Muscle layer of duodenum (tissue), 2 donors: ENCODE results near the gene RASAL3.

Experiments used
- H3K27ac ChIP-seq: one replicate; pipeline ENCODE4 v1.7.0; 2013; ENCODE audit warnings: mild to moderate bottlenecking, low read length
- H3K27me3 ChIP-seq: one replicate; pipeline ENCODE4 v1.7.0; 2013; ENCODE audit warnings: low read depth, mild to moderate bottlenecking, control low read depth, low read length
- H3K36me3 ChIP-seq, 2 donors: one replicate each; pipeline ENCODE4 v1.7.0; 2013; ENCODE audit warnings: low read length in 2 of 2, control low read depth in 1 of 2, mild to moderate bottlenecking in 1 of 2; ENCODE audit not compliant: insufficient read depth in 2 of 2, control insufficient read depth in 1 of 2
- H3K4me1 ChIP-seq, 2 donors: one replicate each; pipeline ENCODE4 v1.7.0; 2013; ENCODE audit warnings: low read length in 2 of 2, mild to moderate bottlenecking in 2 of 2, control low read depth in 1 of 2, moderate library complexity in 1 of 2; ENCODE audit not compliant: insufficient read depth in 2 of 2, control insufficient read depth in 1 of 2
- H3K4me3 ChIP-seq, 2 donors: one replicate each; pipeline ENCODE4 v1.7.0; 2013; ENCODE audit warnings: low read length in 2 of 2, low read depth in 1 of 2, mild to moderate bottlenecking in 1 of 2
- H3K9me3 ChIP-seq, 2 donors: one replicate each; pipeline ENCODE4 v1.7.0; 2013; ENCODE audit warnings: low read length in 2 of 2, control low read depth in 1 of 2, mild to moderate bottlenecking in 1 of 2; ENCODE audit not compliant: control insufficient read depth in 1 of 2
- donor health status: healthy.

RASAL3 gene

GRCh38 chr19:15428956-15429824 is 35.2 kb downstream of the RASAL3 start:
- Histone ChIP-seq H3K4me3 (no peak overlapping the region), H3K9me3 (no peaks in the 10 kb centered on the region), H3K27me3 (no peaks in the 10 kb centered on the region), H3K36me3 (peaks cover 11 to 47% of the 10 kb centered on the region in 2 donors), H3K4me1 (peaks cover 10 to 38% of the 10 kb centered on the region in 2 donors), H3K27ac (no peak overlapping the region)

GRCh38 chr19:15427991-15428471 is 36.3 kb downstream of the RASAL3 start:
- Histone ChIP-seq H3K27ac (no peak overlapping the region), H3K27me3 (no peaks in the 10 kb centered on the region), H3K9me3 (peaks cover 0 to 5% of the 10 kb centered on the region in 2 donors), H3K36me3 (peaks cover 22 to 58% of the 10 kb centered on the region in 2 donors), H3K4me3 (no peak overlapping the region), H3K4me1 (peaks cover 10 to 31% of the 10 kb centered on the region in 2 donors)

- H3K4me1 ChIP-seq = peaks cover 10 to 31% of the 10 kb centered on the region in 2 donors
- H3K36me3 ChIP-seq = peaks cover 25 to 65% of the 10 kb centered on the region in 2 donors
- no peak overlapping the region for H3K4me3 ChIP-seq
- no peaks in the 10 kb centered on the region for H3K27me3 ChIP-seq
- H3K27ac ChIP-seq = no peak overlapping the region
- peaks cover 0 to 6% of the 10 kb centered on the region in 2 donors for H3K9me3 ChIP-seq
Observed at GRCh38 chr19:15427350-15427700, 37.0 kb downstream of the RASAL3 start.

GRCh38 chr19:15426485-15427349 is 37.6 kb downstream of the RASAL3 start:
- Histone ChIP-seq H3K9me3 (peaks cover 0 to 6% of the 10 kb centered on the region in 2 donors), H3K36me3 (peaks cover 25 to 68% of the 10 kb centered on the region in 2 donors), H3K27me3 (no peaks in the 10 kb centered on the region), H3K4me3 (no peak overlapping the region), H3K4me1 (peaks cover 9 to 28% of the 10 kb centered on the region in 2 donors), H3K27ac (no peak overlapping the region)

GRCh38 chr19:15425321-15425950 is 38.9 kb downstream of the RASAL3 start:
- peaks cover 0 to 15% of the 10 kb centered on the region in 2 donors for H3K4me1 ChIP-seq
- H3K9me3 ChIP-seq = peaks cover 0 to 6% of the 10 kb centered on the region in 2 donors
- peaks cover 25 to 68% of the 10 kb centered on the region in 2 donors for H3K36me3 ChIP-seq
- no peak overlapping the region for H3K27ac ChIP-seq
- no peaks in the 10 kb centered on the region for H3K27me3 ChIP-seq
- no peak overlapping the region for H3K4me3 ChIP-seq

GRCh38 chr19:15424692-15425272 is 39.6 kb downstream of the RASAL3 start:
- Histone ChIP-seq H3K27ac (no peak overlapping the region), H3K4me3 (no peak overlapping the region), H3K9me3 (peaks cover 0 to 6% of the 10 kb centered on the region in 2 donors), H3K4me1 (peaks cover 0 to 10% of the 10 kb centered on the region in 2 donors), H3K36me3 (peaks cover 25 to 68% of the 10 kb centered on the region in 2 donors), H3K27me3 (no peaks in the 10 kb centered on the region)

- Histone ChIP-seq H3K27me3 (no peaks in the 10 kb centered on the region), H3K27ac (no peak overlapping the region), H3K36me3 (peaks cover 25 to 64% of the 10 kb centered on the region in 2 donors), H3K4me3 (no peak overlapping the region), H3K4me1 (peaks cover 5 to 10% of the 10 kb centered on the region in 2 donors), H3K9me3 (peaks cover 0 to 6% of the 10 kb centered on the region in 2 donors)
Observed at GRCh38 chr19:15424121-15424520, 40.2 kb downstream of the RASAL3 start.

- no peaks in the 10 kb centered on the region for H3K27me3 ChIP-seq
- H3K9me3 ChIP-seq = peaks cover 0 to 6% of the 10 kb centered on the region in 2 donors
- peaks cover 20 to 56% of the 10 kb centered on the region in 2 donors for H3K36me3 ChIP-seq
- peaks cover 5% of the 10 kb centered on the region in 2 donors for H3K4me1 ChIP-seq
- peak overlapping the region in 1 of 2 donors; percentile 17 for H3K4me3 ChIP-seq
- H3K27ac ChIP-seq = no peak overlapping the region
Observed at GRCh38 chr19:15423130-15423529, 41.2 kb downstream of the RASAL3 start.

GRCh38 chr19:15422296-15423075 is 41.9 kb downstream of the RASAL3 start:
- Histone ChIP-seq H3K4me1 (peaks cover 8 to 10% of the 10 kb centered on the region in 2 donors), H3K27ac (no peak overlapping the region), H3K27me3 (no peaks in the 10 kb centered on the region), H3K4me3 (no peak overlapping the region), H3K9me3 (peaks cover 0 to 6% of the 10 kb centered on the region in 2 donors), H3K36me3 (peaks cover 20 to 50% of the 10 kb centered on the region in 2 donors)

- Histone ChIP-seq H3K4me1 (peaks cover 14 to 17% of the 10 kb centered on the region in 2 donors), H3K4me3 (no peak overlapping the region)
Observed at GRCh38 chr19:15421721-15422260, 42.6 kb downstream of the RASAL3 start.

More at GRCh38 chr19:15421721-15422260, 42.6 kb downstream of the RASAL3 start:
- H3K27ac ChIP-seq = no peak overlapping the region
- peaks cover 0 to 6% of the 10 kb centered on the region in 2 donors for H3K9me3 ChIP-seq
- H3K36me3 ChIP-seq = peaks cover 19 to 43% of the 10 kb centered on the region in 2 donors
- H3K27me3 ChIP-seq = no peaks in the 10 kb centered on the region
